ENCODE data around the gene CCDC177.

CCDC177 gene

DNA sequence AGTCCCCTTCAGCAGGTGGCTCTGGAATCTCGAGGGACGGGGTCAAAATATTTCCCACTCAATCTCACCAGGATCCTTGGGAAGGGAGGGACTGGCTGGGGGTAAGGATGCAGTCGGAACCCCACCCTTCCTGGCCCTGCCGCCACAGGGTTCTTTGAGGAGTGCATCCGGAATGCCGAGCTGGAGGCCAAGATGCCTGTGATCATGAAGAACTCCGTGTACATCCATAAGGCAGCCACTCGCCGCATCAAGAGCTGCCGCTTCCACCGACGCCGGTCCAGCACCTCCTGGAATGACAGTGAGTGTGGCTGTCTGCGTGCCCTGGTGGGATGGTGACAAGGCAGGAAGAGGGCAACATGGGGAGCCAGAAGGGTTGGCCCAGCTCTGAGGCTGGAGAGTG lies 47.0 kb downstream of the CCDC177 start:
- no peak for DNase-seq

DNA sequence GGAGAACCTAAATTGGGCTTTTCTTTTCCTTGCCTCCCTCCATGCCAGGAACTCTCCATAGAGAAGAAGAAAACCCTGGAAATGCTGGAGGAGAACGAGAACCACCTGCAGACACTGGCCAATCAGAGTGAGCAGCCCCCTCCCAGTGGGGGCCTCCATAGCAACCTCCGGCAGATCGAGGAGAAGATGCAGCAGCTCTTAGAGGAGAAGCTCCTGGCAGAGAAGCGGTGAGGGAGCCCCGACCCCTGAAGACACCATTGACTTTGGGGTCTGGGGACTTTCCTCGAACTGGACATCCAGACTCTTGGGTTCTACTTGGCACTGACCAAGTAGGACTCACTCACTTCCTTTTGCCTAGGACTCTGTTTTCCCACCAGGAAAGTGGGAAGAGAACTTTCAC lies 48.8 kb downstream of the CCDC177 start:
- no peak for DNase-seq

DNA sequence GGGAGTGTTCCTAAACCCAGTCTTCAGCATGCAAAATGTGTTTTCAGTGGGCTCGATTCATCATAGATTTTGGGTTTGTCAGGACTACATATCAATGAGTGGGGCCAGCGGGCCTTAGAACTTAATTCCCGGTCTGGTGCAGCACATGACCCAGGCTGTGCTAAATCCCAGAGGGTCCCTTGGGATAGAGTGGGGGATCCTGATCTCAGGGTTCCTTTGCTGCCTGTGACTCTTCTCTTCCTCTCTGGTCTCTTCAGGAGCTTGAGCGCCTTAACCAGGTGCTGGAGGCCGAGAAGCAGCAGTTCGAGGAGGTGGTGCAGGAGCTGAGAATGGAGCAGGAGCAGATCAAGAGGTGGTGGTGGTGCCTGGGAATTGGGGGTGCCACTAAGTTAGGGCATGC lies 52.6 kb downstream of the CCDC177 start:
- no peak for DNase-seq
